HepG2 (cell line): ENCODE results near the gene HNRNPR. TPM values are rescaled to one million over a fixed set of nuclear protein-coding genes. Genes with fewer than 3 reads are reported as not detected.

ENCODE experiments used
- CEBPB ChIP-seq: IDR thresholded peaks from 2 replicates; pipeline ENCODE4 v1.6.1; 2011; ENCODE audit warnings: low read depth, low read length, improper control_type of control experiment, borderline replicate concordance
- HNF4G ChIP-seq, 2 experiments: sonication (generic) in 1 of 2; formaldehyde crosslinking in 1 of 2; IDR thresholded peaks; 2 replicates each; pipeline versions ENCODE4 v1.4.0 to v1.6.1; 2011 to 2020; ENCODE audit warnings: borderline replicate concordance in 2 of 2, low read depth in 2 of 2, mild to moderate bottlenecking in 2 of 2, low read length in 1 of 2, missing genetic modification reagents in 1 of 2, moderate library complexity in 1 of 2
- PAF1 ChIP-seq: IDR thresholded peaks from 2 replicates; pipeline ENCODE4 v1.6.1; 2016; ENCODE audit warnings: missing genetic modification reagents, missing compliant biosample characterization
- SALL2 ChIP-seq: sonication (generic); formaldehyde crosslinking; IDR thresholded peaks from 2 replicates; pipeline ENCODE4 v1.8.1; 2023; ENCODE audit warnings: mild to moderate bottlenecking, missing genetic modification reagents, inconsistent platforms
- SETDB1 ChIP-seq: sonication (generic); formaldehyde crosslinking; IDR thresholded peaks from 2 replicates; pipeline ENCODE4 v1.5.1; 2020; ENCODE audit warnings: missing genetic modification reagents, mild to moderate bottlenecking, borderline replicate concordance
- TOPORS ChIP-seq: sonication (generic); formaldehyde crosslinking; IDR thresholded peaks from 2 replicates; pipeline ENCODE4 v1.8.0; 2023; ENCODE audit warnings: mild to moderate bottlenecking, missing genetic modification reagents
- ZNF260 ChIP-seq: sonication (generic); formaldehyde crosslinking; IDR thresholded peaks from 2 replicates; pipeline ENCODE4 v1.4.0; 2020; ENCODE audit warnings: missing genetic modification reagents, low read depth, mild to moderate bottlenecking, borderline replicate concordance
- ZNF800 ChIP-seq: sonication (generic); formaldehyde crosslinking; IDR thresholded peaks from 2 replicates; pipeline ENCODE4 v1.4.0; 2020; ENCODE audit warnings: missing genetic modification reagents
- polyA plus RNA-seq, 8 experiments: library from polyadenylated mRNA; depleted of rRNA in 3 of 8; stranded (reverse) in 7 of 8; unstranded in 1 of 8; fragments of >200 nt; fragmentation: Illumina TruSeq in 4 of 8; extraction: Trizol in 4 of 8; gene quantifications; 2 replicates each; pipeline versions ENCODE4 v1.2.1 to v1.2.3, GENCODE V29; 2011 to 2016; ENCODE audit warnings: low read depth in 4 of 8, missing spikeins in 1 of 8, mixed read lengths in 1 of 8; ENCODE audit not compliant: insufficient read depth in 1 of 8
- total RNA-seq, 5 experiments: library from RNA; depleted of rRNA; stranded (reverse); fragments of >200 nt; fragmentation: Illumina TruSeq; extraction: Trizol; gene quantifications; 2 replicates each; pipeline ENCODE4 v1.2.3, GENCODE V29; 2016; ENCODE audit warnings: low read depth in 1 of 5
- TF ChIP-seq, protein P1 (sequence below): sonication (generic); formaldehyde crosslinking; IDR thresholded peaks from 2 replicates; pipeline ENCODE4 v1.8.1; 2022; ENCODE audit warnings: mild to moderate bottlenecking, missing genetic modification reagents
- TF ChIP-seq, protein P2 (sequence below): IDR thresholded peaks from 2 replicates; pipeline ENCODE4 v1.6.1; 2016; ENCODE audit warnings: low read depth, borderline replicate concordance

HNRNPR gene
- total and polyA plus RNA-seq, 2 of the 13 experiments (the other 11 are each of a cell fraction or from before 2014, with no cell fraction given) = 133 to 216 TPM

DNA sequence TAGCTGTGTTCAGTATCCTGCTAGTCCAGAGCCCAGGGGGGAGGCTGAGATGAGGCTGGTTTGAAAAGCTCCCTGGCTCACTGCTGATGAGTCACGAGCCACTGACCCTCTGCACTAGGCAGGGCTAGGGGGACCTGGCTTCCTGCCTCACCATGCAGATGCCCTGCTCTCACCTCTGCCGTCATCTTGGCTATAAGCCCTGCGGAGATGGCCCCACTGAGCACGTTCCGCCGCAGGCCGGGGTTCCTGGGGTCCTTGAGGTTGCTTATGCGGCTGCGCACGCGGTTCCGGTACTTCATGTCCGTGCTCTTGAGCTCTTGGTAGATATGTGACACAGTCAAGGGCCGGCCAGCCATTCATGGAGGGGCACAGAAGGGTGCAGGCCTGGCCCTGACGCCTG, 49.6 kb upstream of the HNRNPR start (continued):
- TF ChIP-seq CEBPB = no peak
- TF ChIP-seq HNF4G (IDR thresholded peaks at IDR 0.05; ENCODE audit: borderline replicate concordance, low read depth, low read length) = no peak
- no peak for TF ChIP-seq HNF4G (CRISPR knock-in tag; IDR thresholded peaks at IDR 0.05; ENCODE audit: borderline replicate concordance, low read depth)
- TF ChIP-seq, protein P1, sequence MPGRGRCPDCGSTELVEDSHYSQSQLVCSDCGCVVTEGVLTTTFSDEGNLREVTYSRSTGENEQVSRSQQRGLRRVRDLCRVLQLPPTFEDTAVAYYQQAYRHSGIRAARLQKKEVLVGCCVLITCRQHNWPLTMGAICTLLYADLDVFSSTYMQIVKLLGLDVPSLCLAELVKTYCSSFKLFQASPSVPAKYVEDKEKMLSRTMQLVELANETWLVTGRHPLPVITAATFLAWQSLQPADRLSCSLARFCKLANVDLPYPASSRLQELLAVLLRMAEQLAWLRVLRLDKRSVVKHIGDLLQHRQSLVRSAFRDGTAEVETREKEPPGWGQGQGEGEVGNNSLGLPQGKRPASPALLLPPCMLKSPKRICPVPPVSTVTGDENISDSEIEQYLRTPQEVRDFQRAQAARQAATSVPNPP (CRISPR knock-in tag) = no peak
- no peak for TF ChIP-seq TOPORS (CRISPR knock-in tag)
- no peak for TF ChIP-seq SETDB1 (CRISPR knock-in tag)
- TF ChIP-seq PAF1 (CRISPR knock-in tag) = no peak
- TF ChIP-seq, protein P2, sequence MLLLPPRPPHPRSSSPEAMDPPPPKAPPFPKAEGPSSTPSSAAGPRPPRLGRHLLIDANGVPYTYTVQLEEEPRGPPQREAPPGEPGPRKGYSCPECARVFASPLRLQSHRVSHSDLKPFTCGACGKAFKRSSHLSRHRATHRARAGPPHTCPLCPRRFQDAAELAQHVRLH (CRISPR knock-in tag) = no peak
- no peak for TF ChIP-seq ZNF260
- TF ChIP-seq ZNF800 (CRISPR knock-in tag) = no peak
- TF ChIP-seq SALL2 (CRISPR knock-in tag) = no peak
